ENCODE data around the gene GOSR1.

DNA sequence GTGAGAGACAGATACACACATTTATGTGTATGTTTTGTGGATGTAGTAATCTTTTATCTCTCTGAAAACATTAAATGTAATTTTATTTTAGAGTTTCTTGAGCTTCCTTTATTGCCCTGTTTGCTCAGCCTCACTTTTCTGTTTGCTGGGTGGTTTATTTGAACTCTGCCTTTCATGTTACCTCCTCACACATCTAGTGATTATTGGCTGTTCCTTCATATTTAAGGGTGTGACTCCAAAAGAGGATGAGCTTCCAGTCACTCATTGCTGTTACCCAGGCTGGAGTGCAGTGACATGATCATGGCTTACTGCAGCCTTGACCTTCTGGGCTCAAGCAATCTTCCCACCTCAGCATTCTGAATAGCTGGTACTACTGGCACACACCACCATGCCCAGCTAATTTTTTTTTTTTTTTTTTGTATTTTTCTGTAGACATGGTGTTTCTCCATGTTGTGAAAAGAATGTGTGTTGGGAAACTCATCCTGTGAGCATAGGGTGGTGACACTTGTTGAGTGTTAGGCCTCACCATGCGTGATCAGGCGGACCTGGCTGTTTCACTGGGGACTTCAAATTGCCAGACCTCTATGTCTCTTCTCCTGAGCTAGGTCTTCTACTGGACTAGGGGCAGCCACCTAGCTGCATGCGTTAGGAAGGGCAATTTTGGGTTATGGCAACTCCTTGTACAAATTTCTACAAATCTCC, 37.8 kb downstream of the GOSR1 start:
- TF ChIP-seq, protein P1, sequence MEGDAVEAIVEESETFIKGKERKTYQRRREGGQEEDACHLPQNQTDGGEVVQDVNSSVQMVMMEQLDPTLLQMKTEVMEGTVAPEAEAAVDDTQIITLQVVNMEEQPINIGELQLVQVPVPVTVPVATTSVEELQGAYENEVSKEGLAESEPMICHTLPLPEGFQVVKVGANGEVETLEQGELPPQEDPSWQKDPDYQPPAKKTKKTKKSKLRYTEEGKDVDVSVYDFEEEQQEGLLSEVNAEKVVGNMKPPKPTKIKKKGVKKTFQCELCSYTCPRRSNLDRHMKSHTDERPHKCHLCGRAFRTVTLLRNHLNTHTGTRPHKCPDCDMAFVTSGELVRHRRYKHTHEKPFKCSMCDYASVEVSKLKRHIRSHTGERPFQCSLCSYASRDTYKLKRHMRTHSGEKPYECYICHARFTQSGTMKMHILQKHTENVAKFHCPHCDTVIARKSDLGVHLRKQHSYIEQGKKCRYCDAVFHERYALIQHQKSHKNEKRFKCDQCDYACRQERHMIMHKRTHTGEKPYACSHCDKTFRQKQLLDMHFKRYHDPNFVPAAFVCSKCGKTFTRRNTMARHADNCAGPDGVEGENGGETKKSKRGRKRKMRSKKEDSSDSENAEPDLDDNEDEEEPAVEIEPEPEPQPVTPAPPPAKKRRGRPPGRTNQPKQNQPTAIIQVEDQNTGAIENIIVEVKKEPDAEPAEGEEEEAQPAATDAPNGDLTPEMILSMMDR (conservative IDR thresholded peaks at IDR 0.05), result no peak
- no peak for TF ChIP-seq ZFX (IDR thresholded peaks at IDR 0.05)

Data from C4-2B (cell line).